ENCODE results near the gene PRG2. TPM values are rescaled to one million over a fixed set of nuclear protein-coding genes. Genes with fewer than 3 reads are reported as not detected.

PRG2 gene
- total and polyA plus RNA-seq, 9 of the 15 experiments (the other 6 are each of a cell fraction or from before 2014, with no cell fraction given): 1.8 to 78.0 (median 26.6) TPM

DNA sequence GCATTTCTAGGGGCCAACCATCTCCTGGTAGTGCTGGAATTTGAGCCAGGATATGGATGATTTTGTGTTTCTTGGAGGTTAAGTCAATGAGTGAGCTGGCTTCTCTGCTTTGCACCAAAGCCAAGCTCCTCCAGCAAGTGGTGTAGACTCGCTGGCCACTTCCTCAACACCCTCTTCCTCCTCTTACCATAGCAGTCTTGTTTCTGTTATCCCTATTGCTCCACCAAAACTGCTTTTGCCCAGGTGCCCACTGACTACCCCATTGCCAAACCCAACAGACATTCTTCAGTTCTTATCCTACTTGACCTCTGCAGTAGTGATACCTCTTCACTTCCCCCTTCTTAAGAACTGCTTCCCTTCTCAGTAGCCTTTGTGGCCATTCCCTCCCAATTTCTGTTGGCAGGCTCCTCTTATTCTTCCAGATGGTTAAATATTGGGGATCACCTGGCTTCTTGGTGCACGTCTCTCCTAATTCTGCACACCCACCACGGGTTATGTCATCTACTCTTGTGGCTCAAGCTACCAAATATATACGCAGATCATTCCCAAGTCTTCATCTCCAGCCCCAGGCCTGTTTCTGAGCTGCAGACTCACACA is 7.0 kb upstream of the PRG2 start:
- no peak overlapping the region for H3K4me3 ChIP-seq
- no peaks in the 10 kb centered on the region for H3K36me3 ChIP-seq (ENCODE audit: control insufficient read depth, insufficient read depth, low read length)
- intact Hi-C loops (cut with micrococcal nuclease) (no loop called here), in situ Hi-C loops (cut with MboI) (no loop called here)
- ChIA-PET CTCF (ENCODE audit: low intra/inter-chr PET ratio) (no interaction called here), POLR2A (interaction anchor here (0.9 to 1.0 kb wide), 2 partner anchors 9 to 17 kb away, joined by 3 read pairs; partner anchors contain the start of gene PRG3)
- H3K4me2 ChIP-seq (ENCODE audit: insufficient read depth, low read length): no peak overlapping the region; the same call in 1 of the 2 replicates
- no peaks in the 10 kb centered on the region for H3K79me2 ChIP-seq (ENCODE audit: control insufficient read depth, insufficient read depth, low read length)
- WGBS (ENCODE audit: insufficient coverage, low coverage, missing lambda C conversion rate): 69% methylated on average over 4 of the region's 4 CpGs
- no peaks in the 10 kb centered on the region for H3K9me3 ChIP-seq (replicated peaks; ENCODE audit: control insufficient read depth, insufficient read depth, low read depth, low read length)
- H2AFZ ChIP-seq (ENCODE audit: low read depth, low read length): peak overlapping the region; percentile 85
- no peak for DNase-seq (ENCODE audit: extremely low read depth in 1 of 4, low spot score in 3 of 4)
- no peak overlapping the region for H3K9ac ChIP-seq (ENCODE audit: insufficient read depth in 1 of 2, low read depth in 2 of 2, low read length in 2 of 2)
- H3K27ac ChIP-seq (ENCODE audit: extremely low read depth, low read depth, low read length): peak overlapping the region; percentile 76; the same call in 2 of the 3 replicates
- no peak for ATAC-seq
- BruUV-seq (replicated peaks): no TSS peak
- TF ChIP-seq SPI1 (IDR thresholded peaks at IDR 0.05; ENCODE audit: borderline replicate concordance, low read depth, low read length): peak; percentile 39; the same call in 1 of the 2 replicates
- no peak for TF ChIP-seq ZNF232 (CRISPR knock-in tag; IDR thresholded peaks at IDR 0.05)
- H3K4me1 ChIP-seq (replicated peaks in 1 of 2; ENCODE audit: control insufficient read depth in 2 of 2, insufficient read depth in 2 of 2, low read length in 2 of 2): peaks cover 40 to 55% of the 10 kb centered on the region in 2 experiments
- no peaks in the 10 kb centered on the region for H3K9me1 ChIP-seq (ENCODE audit: control insufficient read depth, insufficient read depth, low read length)
- no peak for FAIRE-seq
- H4K20me1 ChIP-seq (replicated peaks; ENCODE audit: control insufficient read depth, insufficient read depth, low read length): no peaks in the 10 kb centered on the region
- H3K27me3 ChIP-seq (ENCODE audit: control insufficient read depth in 2 of 2, insufficient read depth in 2 of 2, low read length in 2 of 2): no peaks in the 10 kb centered on the region; a peak in 1 of 5 replicates

DNA sequence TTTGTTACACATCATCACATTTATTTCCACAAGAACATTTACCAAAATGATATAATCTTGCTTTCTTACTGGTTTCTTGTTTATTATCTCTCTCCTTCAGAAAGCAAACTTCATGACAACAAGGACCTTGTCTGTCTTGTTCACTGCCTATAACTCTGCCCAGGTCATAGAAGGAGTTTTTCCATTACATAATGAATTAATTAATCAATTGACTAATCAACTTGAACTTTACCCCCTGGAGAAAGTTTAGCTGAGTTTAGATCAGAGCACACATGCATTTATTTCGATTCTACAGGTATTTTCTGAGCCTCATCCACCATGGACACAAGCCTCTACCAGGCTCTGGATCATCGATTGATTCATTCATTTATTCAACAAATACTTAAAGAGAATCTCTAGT is 6.3 kb upstream of the PRG2 start:
- H3K9me1 ChIP-seq (ENCODE audit: control insufficient read depth, insufficient read depth, low read length): no peaks in the 10 kb centered on the region
- H3K4me2 ChIP-seq (ENCODE audit: insufficient read depth, low read length): peak overlapping the region; percentile 72
- CTCF ChIA-PET (ENCODE audit: low intra/inter-chr PET ratio): no interaction called here
- ATAC-seq (no peak), FAIRE-seq (no peak), DNase-seq (ENCODE audit: extremely low read depth in 1 of 4, low spot score in 3 of 4) (no peak)
- no peaks in the 10 kb centered on the region for H3K27me3 ChIP-seq (ENCODE audit: control insufficient read depth in 2 of 2, insufficient read depth in 2 of 2, low read length in 2 of 2)
- H3K4me1 ChIP-seq (replicated peaks in 1 of 2; ENCODE audit: control insufficient read depth in 2 of 2, insufficient read depth in 2 of 2, low read length in 2 of 2): peaks cover 35 to 55% of the 10 kb centered on the region in 2 experiments
- in situ Hi-C loops (cut with MboI): no loop called here
- peak overlapping the region in 1 of 2 experiments; percentile 46; a peak in 1 of 4 replicates for H3K9ac ChIP-seq (ENCODE audit: insufficient read depth in 1 of 2, low read depth in 2 of 2, low read length in 2 of 2)
- TF ChIP-seq FOXK2 (conservative IDR thresholded peaks at IDR 0.05 in 1 of 2, IDR thresholded peaks at IDR 0.05 in 1 of 2; ENCODE audit: low read depth in 2 of 2) (peak in 1 of 2 experiments; percentile 36; a peak in 1 of 4 replicates), NR2C2 (CRISPR knock-in tag; IDR thresholded peaks at IDR 0.05) (no peak), NR2C2 (tag; IDR thresholded peaks at IDR 0.05) (peak; percentile 17; the same call in 1 of the 2 replicates), ZC3H8 (IDR thresholded peaks at IDR 0.05) (no peak)
- intact Hi-C loops (cut with micrococcal nuclease): no loop called here
- POLR2A ChIA-PET: interaction anchor here (0.5 to 1.2 kb wide), 6 partner anchors 9 to 1180 kb away, joined by 3 to 8 read pairs (median 3); partner anchors contain the start of gene PRG3
- no TSS peak for BruUV-seq (replicated peaks)
- H3K4me3 ChIP-seq: no peak overlapping the region
- H3K79me2 ChIP-seq (ENCODE audit: control insufficient read depth, insufficient read depth, low read length): no peaks in the 10 kb centered on the region
- peak overlapping the region; percentile 85 for H2AFZ ChIP-seq (ENCODE audit: low read depth, low read length)
- H4K20me1 ChIP-seq (replicated peaks; ENCODE audit: control insufficient read depth, insufficient read depth, low read length): no peaks in the 10 kb centered on the region
- no peaks in the 10 kb centered on the region for H3K36me3 ChIP-seq (ENCODE audit: control insufficient read depth, insufficient read depth, low read length)
- no peaks in the 10 kb centered on the region for H3K9me3 ChIP-seq (replicated peaks; ENCODE audit: control insufficient read depth, insufficient read depth, low read depth, low read length)
- peak overlapping the region; percentile 76; the same call in 2 of the 3 replicates for H3K27ac ChIP-seq (ENCODE audit: extremely low read depth, low read depth, low read length)
- 42% methylated on average over 2 of the region's 2 CpGs for WGBS (ENCODE audit: insufficient coverage, low coverage, missing lambda C conversion rate)

Data from K562 (cell line).